IMR-90 (cell line): Measurements from ENCODE around the gene AKT1S1. TPM values are rescaled to one million over a fixed set of nuclear protein-coding genes. Genes with fewer than 3 reads are reported as not detected.
A peak's percentile ranks its signal among the peaks of the same experiment; 100 is the strongest.

Source experiments
- ATAC-seq: fragments of 200-7000 bp; cut with Tn5 transposase; 2 replicates; pipeline ENCODE4 v1.9.1; 2020; ENCODE audit warnings: low read depth, mild to moderate bottlenecking, moderate library complexity
- BruUV-seq: library from RNA; stranded (reverse); fragments of 400-500 nt; replicated peaks from 2 replicates; lab custom pipeline; 2021; lab: Mats Ljungman, UMichigan
- CTCF ChIA-PET: fragments of 300-600 bp; formaldehyde crosslinking; extraction: SDS; loops from one replicate; lab custom pipeline; 2021; ENCODE audit warnings: antibody characterized with exemption; lab: Yijun Ruan, JAX
- POLR2A ChIA-PET: fragments of 300-600 bp; sonication (Branson Sonifier 250); formaldehyde crosslinking; loops from one replicate; lab custom pipeline; 2022; ENCODE audit warnings: antibody characterized with exemption; ENCODE audit not compliant: unreplicated experiment; lab: Charles Lee
- DNase-seq: peaks from one replicate; pipeline ENCODE4 v3.0.0; 2013
- H2AFZ ChIP-seq: replicated peaks from 2 replicates; pipeline ENCODE3; 2013; ENCODE audit warnings: low read length, mild to moderate bottlenecking; ENCODE audit not compliant: poor library complexity
- H2AK5ac ChIP-seq: 2 replicates; pipeline ENCODE4 v1.6.1; 2013; ENCODE audit warnings: low read depth, low read length, inconsistent platforms
- H2AK9ac ChIP-seq: replicated peaks from 2 replicates; pipeline ENCODE3; 2013; ENCODE audit warnings: mild to moderate bottlenecking, low read depth, low read length, moderate library complexity; ENCODE audit not compliant: poor library complexity
- H2BK120ac ChIP-seq: 2 replicates; pipeline ENCODE4 v1.6.1; 2013; ENCODE audit warnings: low read depth, low read length, inconsistent platforms
- H2BK15ac ChIP-seq: 3 replicates; pipeline ENCODE4 v1.6.1; 2013; ENCODE audit warnings: low read depth, low read length, inconsistent platforms
- H2BK20ac ChIP-seq: 2 replicates; pipeline ENCODE4 v1.6.1; 2013; ENCODE audit warnings: low read depth, mild to moderate bottlenecking, inconsistent platforms, low read length, moderate library complexity
- H2BK5ac ChIP-seq: 2 replicates; pipeline ENCODE4 v1.6.1; 2013; ENCODE audit warnings: mild to moderate bottlenecking, low read depth, low read length, inconsistent platforms; ENCODE audit not compliant: poor library complexity, severe bottlenecking
- H3K14ac ChIP-seq: replicated peaks from 2 replicates; pipeline ENCODE4 v1.6.1; 2013; ENCODE audit warnings: low read depth, low read length, inconsistent platforms
- H3K18ac ChIP-seq: 2 replicates; pipeline ENCODE4 v1.6.1; 2013; ENCODE audit warnings: low read depth, low read length, control low read depth
- H3K23ac ChIP-seq: 2 replicates; pipeline ENCODE4 v1.6.1; 2013; ENCODE audit warnings: low read depth, low read length, inconsistent platforms
- H3K27ac ChIP-seq: 2 replicates; pipeline ENCODE4 v1.5.1; 2013; ENCODE audit warnings: mild to moderate bottlenecking, control low read depth, low read length; ENCODE audit not compliant: insufficient read depth
- H3K27me3 ChIP-seq: 2 replicates; pipeline ENCODE4 v1.6.1; 2013; ENCODE audit warnings: low read length; ENCODE audit not compliant: control insufficient read depth, insufficient read depth
- H3K36me3 ChIP-seq: 2 replicates; pipeline ENCODE4 v1.6.1; 2013; ENCODE audit warnings: low read length, mixed read lengths; ENCODE audit not compliant: control insufficient read depth, insufficient read depth
- H3K4ac ChIP-seq: 2 replicates; pipeline ENCODE4 v1.6.1; 2013; ENCODE audit warnings: low read depth, low read length, inconsistent platforms
- H3K4me1 ChIP-seq: 2 replicates; pipeline ENCODE4 v1.6.1; 2013; ENCODE audit warnings: low read length, mixed read lengths; ENCODE audit not compliant: control insufficient read depth, insufficient read depth
- H3K4me2 ChIP-seq: 2 replicates; pipeline ENCODE4 v1.6.1; 2013; ENCODE audit warnings: low read depth, mild to moderate bottlenecking, control low read depth, low read length, moderate library complexity
- H3K4me3 ChIP-seq: 2 replicates; pipeline ENCODE4 v1.5.1; 2013; ENCODE audit warnings: low read depth, mild to moderate bottlenecking, control low read depth, low read length, moderate library complexity; ENCODE audit not compliant: insufficient read depth
- H3K56ac ChIP-seq: 2 replicates; pipeline ENCODE4 v1.6.1; 2013; ENCODE audit warnings: low read length, inconsistent platforms; ENCODE audit not compliant: insufficient read depth; ENCODE audit errors: extremely low read depth
- H3K79me1 ChIP-seq, 2 experiments: 2 replicates each; pipeline ENCODE4 v1.6.1; 2013; ENCODE audit warnings: low read length in 2 of 2, inconsistent platforms in 1 of 2, low read depth in 1 of 2
- H3K9ac ChIP-seq: 2 replicates; pipeline ENCODE4 v1.6.1; 2013; ENCODE audit warnings: low read depth, low read length, control low read depth
- H3K9me1 ChIP-seq: 2 replicates; pipeline ENCODE4 v1.6.1; 2013; ENCODE audit warnings: low read length, inconsistent platforms; ENCODE audit not compliant: insufficient read depth
- H3K9me3 ChIP-seq: 2 replicates; pipeline ENCODE4 v1.6.1; 2013; ENCODE audit warnings: low read length; ENCODE audit not compliant: control insufficient read depth, insufficient read depth
- H4K20me1 ChIP-seq: 2 replicates; pipeline ENCODE4 v1.6.1; 2013; ENCODE audit warnings: low read length, inconsistent platforms; ENCODE audit not compliant: insufficient read depth
- H4K5ac ChIP-seq: 2 replicates; pipeline ENCODE4 v1.6.1; 2013; ENCODE audit warnings: mild to moderate bottlenecking, low read depth, low read length, control low read depth
- H4K8ac ChIP-seq, 2 experiments: 2 replicates each; pipeline ENCODE4 v1.6.1; 2013; ENCODE audit warnings: low read depth in 2 of 2, low read length in 2 of 2, control low read depth in 1 of 2, inconsistent platforms in 1 of 2
- H4K91ac ChIP-seq: 2 replicates; pipeline ENCODE4 v1.6.1; 2013; ENCODE audit warnings: low read depth, low read length, inconsistent platforms; ENCODE audit not compliant: insufficient read depth
- BHLHE40 ChIP-seq: fragments of 150-350 bp; IDR thresholded peaks from 2 replicates; pipeline ENCODE4 v1.6.1; 2016; ENCODE audit warnings: mild to moderate bottlenecking, low read depth, low read length
- CEBPB ChIP-seq: IDR thresholded peaks from 2 replicates; pipeline ENCODE4 v1.6.1; 2012; ENCODE audit warnings: low read depth, low read length, improper control_type of control experiment
- CHD1 ChIP-seq: IDR thresholded peaks from 2 replicates; pipeline ENCODE4 v1.6.1; 2012; ENCODE audit warnings: low read depth, low read length, improper control_type of control experiment
- CTCF ChIP-seq: conservative IDR thresholded peaks from 2 replicates; pipeline ENCODE4 v1.5.1; 2012; ENCODE audit warnings: mild to moderate bottlenecking, low read depth, low read length, improper control_type of control experiment
- ELK1 ChIP-seq: fragments of 150-350 bp; IDR thresholded peaks from 2 replicates; pipeline ENCODE4 v1.6.1; 2016; ENCODE audit warnings: low read depth, mild to moderate bottlenecking, low read length, moderate library complexity, borderline replicate concordance
- FOS ChIP-seq: fragments of 150-350 bp; IDR thresholded peaks from 2 replicates; pipeline ENCODE4 v1.6.1; 2016; ENCODE audit warnings: low read depth, low read length
- MAFK ChIP-seq: IDR thresholded peaks from 2 replicates; pipeline ENCODE4 v1.6.1; 2012; ENCODE audit warnings: low read depth, low read length, improper control_type of control experiment
- MAZ ChIP-seq: IDR thresholded peaks from 2 replicates; pipeline ENCODE4 v1.6.1; 2012; ENCODE audit warnings: low read depth, mild to moderate bottlenecking, low read length, improper control_type of control experiment, moderate library complexity, borderline replicate concordance
- MXI1 ChIP-seq: IDR thresholded peaks from 2 replicates; pipeline ENCODE4 v1.6.1; 2012; ENCODE audit warnings: low read depth, mild to moderate bottlenecking, low read length, moderate library complexity, borderline replicate concordance
- POLR2A ChIP-seq: IDR thresholded peaks from 2 replicates; pipeline ENCODE4 v1.6.1; 2012; ENCODE audit warnings: mild to moderate bottlenecking, low read depth, low read length
- SMC3 ChIP-seq: fragments of 150-350 bp; IDR thresholded peaks from 2 replicates; pipeline ENCODE4 v1.6.1; 2016; ENCODE audit warnings: low read depth, mild to moderate bottlenecking, antibody characterized with exemption, low read length, moderate library complexity
- USF2 ChIP-seq: fragments of 150-350 bp; IDR thresholded peaks from 2 replicates; pipeline ENCODE4 v1.6.1; 2017; ENCODE audit warnings: mild to moderate bottlenecking, antibody characterized with exemption, low read length, low read depth
- WGBS, 2 experiments: methylation state at CpG; one replicate each; pipeline versions ENCODE4 v1.1.5 to v1.1.7; 2013; ENCODE audit warnings: missing lambda C conversion rate in 2 of 2; ENCODE audit not compliant: insufficient read length in 1 of 2; ENCODE audit errors: extremely low coverage in 2 of 2; 5-methylcytosine and 5-hydroxymethylcytosine counted together
- dilution Hi-C: fragments of 300-500 bp; cut with HindIII; formaldehyde crosslinking; loops from one replicate; pipeline ENCODE4 v1.14.3; 2018; ENCODE audit warnings: low sequenced_read_pairs; ENCODE audit not compliant: unreplicated experiment
- in situ Hi-C: fragments of 300-500 bp; cut with MboI; formaldehyde crosslinking; loops from 3 replicates; pipeline ENCODE4 v1.14.3; 2019; ENCODE audit warnings: low sequenced_read_pairs, inconsistent platforms, mixed read lengths
- intact Hi-C: fragments of 100-400 bp; cut with micrococcal nuclease; formaldehyde crosslinking; loops from 2 replicates; pipeline ENCODE4 v1.10.0; 2022
- polyA plus RNA-seq, 3 experiments: library from polyadenylated mRNA; depleted of rRNA; stranded (reverse); fragments of >200 nt; gene quantifications; 2 replicates each; pipeline ENCODE4 v1.2.3, GENCODE V29; 2012; ENCODE audit warnings: low replicate concordance in 1 of 3
- total RNA-seq: library from RNA; depleted of rRNA; stranded (reverse); fragments of >200 nt; gene quantifications from 2 replicates; pipeline ENCODE4 v1.2.3, GENCODE V29; 2012

AKT1S1 gene
- total and polyA plus RNA-seq, 2 of the 4 experiments (the other 2 are of a cell fraction), result 3.6 to 54.4 TPM

- 0 out of 2 replicates have a peak, but pooled peaks have one; percentile 52 for TF ChIP-seq MAZ
- TF ChIP-seq MXI1, result peak; percentile 79
- no peak; the same call in 1 of the 2 replicates for TF ChIP-seq SMC3
- no peak; the same call in 1 of the 2 replicates for TF ChIP-seq FOS
- TF ChIP-seq BHLHE40, result peak; percentile 99
Measured at GRCh38 chr19:49877020-49877878, at the start of gene AKT1S1, which contains the start of gene TBC1D17 (continued).

- H4K20me1 ChIP-seq, result peaks cover 30% of the 10 kb centered on the region
- dilution Hi-C loops (no loop called here), in situ Hi-C loops (no loop called here), intact Hi-C loops (no loop called here)
- DNase-seq (no peak), ATAC-seq (no peak)
- no peak overlapping the region for H3K4me2 ChIP-seq
- H4K5ac ChIP-seq, result no peak overlapping the region
- H3K56ac ChIP-seq, result no peak overlapping the region
- no peaks in the 10 kb centered on the region for H3K9me3 ChIP-seq
- no peak overlapping the region for H3K9ac ChIP-seq
- H2AK5ac ChIP-seq, result no peak overlapping the region
- no peak overlapping the region for H2BK20ac ChIP-seq
- no peak overlapping the region for H2BK5ac ChIP-seq
- H2AFZ ChIP-seq, result no peak overlapping the region
- 76% methylated on average over 3 of the region's 10 CpGs; no CpG with 5 or more reads in 1 of the 2 experiments for WGBS, 2 experiments
- H2BK15ac ChIP-seq, result no peak overlapping the region
- no peak overlapping the region for H3K27ac ChIP-seq
- peaks cover 17% of the 10 kb centered on the region for H3K4me1 ChIP-seq
- POLR2A ChIA-PET, result interaction anchor here (0.6 kb wide), 1 partner anchor 57 kb away, joined by 3 read pairs; no protein-coding TSS in a partner anchor
- no TSS peak for BruUV-seq
- H3K18ac ChIP-seq, result no peak overlapping the region
- H3K23ac ChIP-seq, result no peak overlapping the region; the same call in 1 of the 2 replicates
- no peak overlapping the region for H2BK120ac ChIP-seq
- H4K8ac ChIP-seq, result no peak overlapping the region
- H3K36me3 ChIP-seq, result peaks cover 24% of the 10 kb centered on the region
- H3K9me1 ChIP-seq, result peaks cover 21% of the 10 kb centered on the region
- H3K4me3 ChIP-seq, result no peak overlapping the region
- H3K79me1 ChIP-seq, result peaks cover 25 to 68% of the 10 kb centered on the region in 2 experiments
- H3K14ac ChIP-seq, result no peak overlapping the region
- CTCF ChIA-PET, result no interaction called here
- no peak overlapping the region for H2AK9ac ChIP-seq
- H3K27me3 ChIP-seq, result no peaks in the 10 kb centered on the region
- no peak overlapping the region for H4K91ac ChIP-seq
- no peak overlapping the region for H3K4ac ChIP-seq
- no peak for TF ChIP-seq ELK1
- no peak for TF ChIP-seq MAZ
- no peak for TF ChIP-seq POLR2A
- TF ChIP-seq USF2, result no peak
- no peak for TF ChIP-seq MAFK
- no peak for TF ChIP-seq CTCF
- TF ChIP-seq CHD1, result no peak
- no peak for TF ChIP-seq CEBPB
Measured at GRCh38 chr19:49926515-49926914, 49.4 kb upstream of the AKT1S1 start.
